Neural progenitor cell (in vitro differentiated cells): ENCODE measurements around the gene RAB15.

Experiments used
- CTCF ChIP-seq: fragments of 200-600 bp; sonication (generic); IDR thresholded peaks from 2 replicates; pipeline ENCODE4 v1.5.1; 2017; ENCODE audit warnings: antibody characterized with exemption, mild to moderate bottlenecking
- EZH2 ChIP-seq: fragments of 200-600 bp; sonication (generic); IDR thresholded peaks from 2 replicates; pipeline ENCODE4 v1.6.1; 2017; ENCODE audit warnings: antibody characterized with exemption, mild to moderate bottlenecking, moderate library complexity

DNA sequence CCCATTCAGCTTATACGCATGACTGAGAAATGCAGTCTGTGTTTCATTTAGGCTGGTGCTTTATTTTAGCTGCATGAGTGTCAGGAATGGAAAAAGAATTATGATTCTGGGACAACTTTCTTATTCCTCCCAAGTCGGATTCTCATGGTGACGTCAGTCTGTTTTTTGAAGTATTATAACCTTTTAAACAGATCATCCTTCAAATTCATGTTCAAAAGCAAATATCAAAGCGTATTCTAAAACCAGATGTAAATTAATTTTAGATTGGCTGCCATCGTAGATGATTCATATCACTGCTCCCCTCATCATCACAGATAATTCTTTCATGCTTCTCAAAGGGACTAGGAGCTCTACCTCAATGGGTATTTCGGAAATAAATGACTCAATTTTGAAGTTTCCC is 29.6 kb upstream of the RAB15 start:
- TF ChIP-seq EZH2, result no peak
- no peak for TF ChIP-seq CTCF
